HepG2 (cell line): ENCODE data around the gene MMGT1. TPM values are rescaled to one million over a fixed set of nuclear protein-coding genes. Genes with fewer than 3 reads are reported as not detected.

Experiments
- BORCS8-MEF2B ChIP-seq: sonication (generic); formaldehyde crosslinking; IDR thresholded peaks from 2 replicates; pipeline ENCODE4 v1.8.0; 2022; ENCODE audit warnings: mild to moderate bottlenecking, missing genetic modification reagents
- CBFB ChIP-seq: sonication (generic); formaldehyde crosslinking; IDR thresholded peaks from 2 replicates; pipeline ENCODE4 v1.4.0; 2020; ENCODE audit warnings: missing genetic modification reagents
- CENPT ChIP-seq: sonication (generic); formaldehyde crosslinking; IDR thresholded peaks from 2 replicates; pipeline ENCODE4 v1.8.0; 2022; ENCODE audit warnings: low read depth, mild to moderate bottlenecking, moderate library complexity, missing genetic modification reagents
- CHD4 ChIP-seq: fragments of 200-600 bp; sonication (generic); IDR thresholded peaks from 2 replicates; pipeline ENCODE4 v1.7.0; 2017; ENCODE audit warnings: mild to moderate bottlenecking, low read length, borderline replicate concordance
- CREM ChIP-seq, 2 experiments: sonication (generic) in 1 of 2; formaldehyde crosslinking in 1 of 2; IDR thresholded peaks; 2 replicates each; pipeline versions ENCODE4 v1.4.0 to v1.6.1; 2016 to 2020; ENCODE audit warnings: antibody characterized with exemption in 1 of 2, mild to moderate bottlenecking in 1 of 2, missing genetic modification reagents in 1 of 2
- GZF1 ChIP-seq: sonication (generic); formaldehyde crosslinking; IDR thresholded peaks from 2 replicates; pipeline ENCODE4 v1.5.1; 2020; ENCODE audit warnings: mild to moderate bottlenecking, missing genetic modification reagents
- HIC2 ChIP-seq: sonication (generic); formaldehyde crosslinking; IDR thresholded peaks from 2 replicates; pipeline ENCODE4 v1.9.0; 2022; ENCODE audit warnings: low read depth, missing genetic modification reagents
- HNF4A ChIP-seq: sonication (generic); formaldehyde crosslinking; IDR thresholded peaks from 2 replicates; pipeline ENCODE4 v1.4.0; 2020; ENCODE audit warnings: missing genetic modification reagents
- HOXD1 ChIP-seq: sonication (generic); formaldehyde crosslinking; IDR thresholded peaks from 2 replicates; pipeline ENCODE4 v1.5.0; 2020; ENCODE audit warnings: missing genetic modification reagents
- JARID2 ChIP-seq: sonication (generic); formaldehyde crosslinking; IDR thresholded peaks from 2 replicates; pipeline ENCODE4 v1.8.1; 2023; ENCODE audit warnings: missing genetic modification reagents, inconsistent platforms; ENCODE audit not compliant: insufficient replicate concordance
- NFKBIZ ChIP-seq: IDR thresholded peaks from 2 replicates; pipeline ENCODE4 v1.6.1; 2018; ENCODE audit warnings: missing genetic modification reagents, missing compliant biosample characterization
- RAD51 ChIP-seq: fragments of 450-650 bp; IDR thresholded peaks from 2 replicates; pipeline ENCODE4 v1.6.1; 2016; ENCODE audit warnings: borderline replicate concordance
- RFX1 ChIP-seq: fragments of 450-650 bp; IDR thresholded peaks from 2 replicates; pipeline ENCODE4 v1.6.1; 2017
- RFXAP ChIP-seq: sonication (generic); formaldehyde crosslinking; IDR thresholded peaks from 2 replicates; pipeline ENCODE4 v1.4.0; 2020; ENCODE audit warnings: missing genetic modification reagents, borderline replicate concordance
- SIX4 ChIP-seq: sonication (generic); formaldehyde crosslinking; IDR thresholded peaks from 2 replicates; pipeline ENCODE4 v1.4.0; 2020; ENCODE audit warnings: missing genetic modification reagents
- STAT5B ChIP-seq: sonication (generic); formaldehyde crosslinking; IDR thresholded peaks from 2 replicates; pipeline ENCODE4 v1.4.0; 2020; ENCODE audit warnings: missing genetic modification reagents
- YEATS4 ChIP-seq: sonication (generic); formaldehyde crosslinking; IDR thresholded peaks from 2 replicates; pipeline ENCODE4 v1.4.0; 2020; ENCODE audit warnings: missing genetic modification reagents, borderline replicate concordance
- ZBTB34 ChIP-seq: sonication (generic); formaldehyde crosslinking; IDR thresholded peaks from 2 replicates; pipeline ENCODE4 v1.8.0; 2022; ENCODE audit warnings: mild to moderate bottlenecking, missing genetic modification reagents
- ZFY ChIP-seq: sonication (generic); formaldehyde crosslinking; IDR thresholded peaks from 2 replicates; pipeline ENCODE4 v1.4.0; 2020; ENCODE audit warnings: missing genetic modification reagents
- ZNF260 ChIP-seq: sonication (generic); formaldehyde crosslinking; IDR thresholded peaks from 2 replicates; pipeline ENCODE4 v1.4.0; 2020; ENCODE audit warnings: missing genetic modification reagents, low read depth, mild to moderate bottlenecking, borderline replicate concordance
- ZNF296 ChIP-seq: sonication (generic); formaldehyde crosslinking; conservative IDR thresholded peaks from 2 replicates; pipeline ENCODE4 v1.5.0; 2020; ENCODE audit warnings: mild to moderate bottlenecking, missing genetic modification reagents
- polyA plus RNA-seq, 8 experiments: library from polyadenylated mRNA; depleted of rRNA in 3 of 8; stranded (reverse) in 7 of 8; unstranded in 1 of 8; fragments of >200 nt; fragmentation: Illumina TruSeq in 4 of 8; extraction: Trizol in 4 of 8; gene quantifications; 2 replicates each; pipeline versions ENCODE4 v1.2.1 to v1.2.3, GENCODE V29; 2011 to 2016; ENCODE audit warnings: low read depth in 4 of 8, missing spikeins in 1 of 8, mixed read lengths in 1 of 8; ENCODE audit not compliant: insufficient read depth in 1 of 8
- total RNA-seq, 5 experiments: library from RNA; depleted of rRNA; stranded (reverse); fragments of >200 nt; fragmentation: Illumina TruSeq; extraction: Trizol; gene quantifications; 2 replicates each; pipeline ENCODE4 v1.2.3, GENCODE V29; 2016; ENCODE audit warnings: low read depth in 1 of 5
- TF ChIP-seq, protein P1 (sequence below): sonication (generic); formaldehyde crosslinking; IDR thresholded peaks from 2 replicates; pipeline ENCODE4 v1.4.0; 2020; ENCODE audit warnings: missing genetic modification reagents

MMGT1 gene
- total and polyA plus RNA-seq, 2 of the 13 experiments (the other 11 are each of a cell fraction or from before 2014, with no cell fraction given) = 7.5 to 8.8 TPM

- TF ChIP-seq ZNF260 (CRISPR knock-in tag) (no peak), SIX4 (CRISPR knock-in tag) (no peak), JARID2 (CRISPR knock-in tag) (no peak), HNF4A (CRISPR knock-in tag) (no peak), STAT5B (CRISPR knock-in tag) (no peak), ZNF296 (CRISPR knock-in tag) (no peak), RFXAP (no peak), ZFY (CRISPR knock-in tag) (0 out of 2 replicates have a peak, but pooled peaks have one; percentile 29), BORCS8-MEF2B (CRISPR knock-in tag) (no peak), NFKBIZ (CRISPR knock-in tag) (no peak), CHD4 (no peak), RAD51 (no peak), GZF1 (CRISPR knock-in tag) (no peak), HOXD1 (no peak), CBFB (no peak), RFX1 (no peak), YEATS4 (no peak), CREM (IDR thresholded peaks at IDR 0.05) (peak; percentile 93), CREM (CRISPR knock-in tag; IDR thresholded peaks at IDR 0.05) (peak; percentile 40; the same call in 1 of the 2 replicates), CENPT (no peak), ZBTB34 (CRISPR knock-in tag) (no peak), HIC2 (CRISPR knock-in tag) (no peak)
- TF ChIP-seq, protein P1, sequence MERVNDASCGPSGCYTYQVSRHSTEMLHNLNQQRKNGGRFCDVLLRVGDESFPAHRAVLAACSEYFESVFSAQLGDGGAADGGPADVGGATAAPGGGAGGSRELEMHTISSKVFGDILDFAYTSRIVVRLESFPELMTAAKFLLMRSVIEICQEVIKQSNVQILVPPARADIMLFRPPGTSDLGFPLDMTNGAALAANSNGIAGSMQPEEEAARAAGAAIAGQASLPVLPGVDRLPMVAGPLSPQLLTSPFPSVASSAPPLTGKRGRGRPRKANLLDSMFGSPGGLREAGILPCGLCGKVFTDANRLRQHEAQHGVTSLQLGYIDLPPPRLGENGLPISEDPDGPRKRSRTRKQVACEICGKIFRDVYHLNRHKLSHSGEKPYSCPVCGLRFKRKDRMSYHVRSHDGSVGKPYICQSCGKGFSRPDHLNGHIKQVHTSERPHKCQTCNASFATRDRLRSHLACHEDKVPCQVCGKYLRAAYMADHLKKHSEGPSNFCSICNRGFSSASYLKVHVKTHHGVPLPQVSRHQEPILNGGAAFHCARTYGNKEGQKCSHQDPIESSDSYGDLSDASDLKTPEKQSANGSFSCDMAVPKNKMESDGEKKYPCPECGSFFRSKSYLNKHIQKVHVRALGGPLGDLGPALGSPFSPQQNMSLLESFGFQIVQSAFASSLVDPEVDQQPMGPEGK (CRISPR knock-in tag) = no peak
Observed at GRCh38 chrX:135973548-135974278, at the start of gene MMGT1 (continued).
